NCI-H187 (cell line): ENCODE data around the gene KIF6.

Experiments used
- DNase-seq, 2 experiments: peaks; one replicate each; lab custom pipeline; 2025; lab: John Stamatoyannopoulos, UW

KIF6 gene

DNA sequence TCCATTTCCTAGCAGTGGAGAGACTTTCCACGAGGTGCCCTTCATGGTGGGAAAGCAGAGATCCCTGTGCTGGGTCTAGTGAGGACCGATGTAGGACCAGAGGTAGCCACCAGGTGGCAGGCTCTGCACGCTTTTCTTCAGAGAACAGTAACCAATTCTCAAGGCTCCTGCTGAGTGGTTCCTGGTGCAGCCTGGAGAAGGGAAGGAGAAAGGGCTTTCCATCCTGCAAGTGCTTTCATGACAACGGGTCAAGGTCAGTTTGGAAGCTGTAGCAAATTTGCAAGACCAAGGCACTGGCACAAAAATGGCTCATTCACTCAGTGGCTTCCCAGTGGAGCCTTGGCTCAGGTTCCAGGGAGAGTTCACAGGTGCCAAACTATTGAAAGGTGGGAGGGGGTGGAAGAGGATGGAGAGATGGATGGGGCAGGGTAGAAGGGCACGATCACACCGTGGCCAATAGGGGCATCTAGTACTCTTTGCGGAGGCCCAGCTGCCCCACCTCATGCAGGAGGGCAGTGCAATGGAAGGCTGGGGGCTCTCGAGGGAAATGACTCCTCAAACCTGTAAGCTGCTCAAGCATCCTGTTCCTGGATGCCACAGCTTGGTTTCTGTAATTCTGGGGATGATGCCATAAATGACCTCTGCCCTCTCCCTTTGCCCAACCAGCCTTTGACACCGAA, 377.2 kb downstream of the KIF6 start:
- DNase-seq = peak; percentile 55 to 75

- DNase-seq = peak; percentile 66 to 71
These were observed 378.0 kb downstream of the KIF6 start for GRCh38 chr6:39347206-39347605.

GRCh38 chr6:39344821-39345280, 380.4 kb downstream of the KIF6 start:
- DNase-seq = no peak

GRCh38 chr6:39343396-39343870, 381.8 kb downstream of the KIF6 start:
- DNase-seq = no peak

DNA sequence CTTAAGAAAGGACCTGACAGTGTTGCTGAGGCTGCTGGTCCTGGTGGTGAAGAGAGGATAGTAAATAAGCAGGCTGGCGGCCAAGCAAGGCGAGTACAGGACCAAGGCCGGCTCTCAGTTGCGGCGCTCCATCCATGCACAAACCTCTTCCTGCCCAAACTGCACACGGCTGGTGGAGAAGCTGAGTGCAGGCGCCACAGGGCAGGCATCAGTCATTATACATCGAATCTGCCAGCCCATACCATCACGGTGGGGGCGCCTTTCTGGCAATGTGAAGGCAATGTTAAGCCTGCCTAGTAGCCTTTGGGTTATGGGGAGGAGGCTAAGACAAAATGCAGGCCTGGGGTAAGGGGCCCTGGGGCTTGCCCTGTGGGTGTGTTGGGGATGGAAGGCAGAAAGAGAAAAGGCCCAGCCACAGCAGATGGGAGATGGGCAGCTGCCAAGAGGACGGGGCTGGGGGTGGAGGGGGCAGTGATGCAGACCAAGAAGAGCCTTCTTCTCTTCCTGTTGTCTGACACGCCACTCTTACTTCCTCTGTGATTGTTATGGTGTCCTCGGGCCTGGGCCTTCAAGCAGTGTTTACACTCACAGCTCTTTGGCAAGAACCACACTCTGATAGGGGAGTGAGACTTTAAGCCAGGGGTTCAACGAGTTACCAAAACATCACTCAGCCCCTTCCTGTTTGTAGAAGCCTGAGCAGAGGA, 382.4 kb downstream of the KIF6 start:
- peak; percentile 23 to 27 for DNase-seq

DNA sequence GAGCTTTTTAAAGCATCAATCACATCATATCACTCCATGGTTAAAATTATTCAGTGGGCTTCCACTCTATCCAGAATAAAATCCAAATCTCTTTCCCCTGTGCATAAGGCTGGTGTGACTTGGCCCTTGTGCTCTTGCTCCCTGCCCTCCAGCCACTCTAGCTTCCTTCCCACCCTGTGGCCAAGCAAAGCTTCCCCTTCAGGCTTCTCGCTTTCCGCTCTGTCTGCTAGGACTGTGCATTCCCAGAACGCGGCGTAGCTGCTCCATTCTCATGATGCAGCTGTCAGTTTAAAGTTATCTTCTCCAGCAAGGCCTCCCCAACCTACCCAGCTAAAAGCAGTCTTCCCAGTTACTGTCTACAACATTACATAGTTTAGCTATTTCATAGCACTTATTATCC, 383.3 kb downstream of the KIF6 start:
- no peak for DNase-seq

DNA sequence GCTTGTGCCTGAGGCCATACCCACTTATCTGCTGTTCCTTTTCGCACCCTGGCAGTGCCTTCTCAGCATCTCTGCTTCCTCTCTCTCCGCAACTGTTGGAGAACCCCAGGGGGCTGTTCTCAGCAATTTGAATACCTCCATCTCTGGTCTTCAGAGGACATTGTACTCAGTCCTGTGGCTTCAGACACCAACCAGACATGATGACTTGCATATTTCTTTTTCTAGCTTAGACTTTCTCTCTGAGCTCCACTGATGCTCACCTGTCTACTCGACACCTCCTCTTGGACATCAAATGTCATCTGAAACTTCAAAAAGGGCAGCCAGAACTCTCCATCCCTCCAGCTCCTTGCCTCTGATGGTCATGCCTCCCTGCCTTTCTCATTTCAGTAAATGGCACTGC, 383.9 kb downstream of the KIF6 start:
- no peak for DNase-seq

DNA sequence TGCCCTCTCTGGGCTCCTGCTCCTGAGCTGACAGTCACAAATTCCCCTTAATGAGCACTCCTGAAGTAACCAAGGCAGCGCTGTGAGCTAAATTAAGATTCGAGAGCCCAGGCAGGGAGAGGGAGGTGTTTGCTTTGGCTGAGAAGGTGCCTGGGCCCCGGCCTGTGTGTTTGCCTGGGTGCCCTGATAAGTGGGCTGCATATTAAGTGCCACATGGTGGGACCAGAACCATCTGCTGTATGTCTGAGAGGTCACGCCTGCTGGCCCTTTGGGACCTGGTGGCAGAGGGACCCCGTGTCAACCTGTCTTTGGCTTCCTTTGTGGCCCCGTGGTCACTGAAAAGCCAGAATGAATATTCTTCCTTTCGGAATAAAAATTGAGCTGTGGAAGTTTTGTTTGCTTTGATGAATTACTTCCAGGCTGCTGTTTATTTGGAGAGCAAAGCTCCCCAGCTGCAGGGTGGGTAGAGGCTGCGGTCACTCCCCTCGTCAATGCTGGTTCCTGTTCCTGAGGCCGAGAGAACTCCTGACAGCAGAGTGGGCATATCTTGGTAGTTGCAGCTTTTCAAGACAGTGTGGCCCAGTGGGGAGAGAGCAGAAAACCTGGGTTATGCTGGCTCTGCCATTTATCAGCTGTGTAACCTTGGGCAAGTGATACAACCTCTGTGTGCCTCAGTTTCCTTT, 385.2 kb downstream of the KIF6 start:
- DNase-seq = peak; percentile 62 to 84

DNA sequence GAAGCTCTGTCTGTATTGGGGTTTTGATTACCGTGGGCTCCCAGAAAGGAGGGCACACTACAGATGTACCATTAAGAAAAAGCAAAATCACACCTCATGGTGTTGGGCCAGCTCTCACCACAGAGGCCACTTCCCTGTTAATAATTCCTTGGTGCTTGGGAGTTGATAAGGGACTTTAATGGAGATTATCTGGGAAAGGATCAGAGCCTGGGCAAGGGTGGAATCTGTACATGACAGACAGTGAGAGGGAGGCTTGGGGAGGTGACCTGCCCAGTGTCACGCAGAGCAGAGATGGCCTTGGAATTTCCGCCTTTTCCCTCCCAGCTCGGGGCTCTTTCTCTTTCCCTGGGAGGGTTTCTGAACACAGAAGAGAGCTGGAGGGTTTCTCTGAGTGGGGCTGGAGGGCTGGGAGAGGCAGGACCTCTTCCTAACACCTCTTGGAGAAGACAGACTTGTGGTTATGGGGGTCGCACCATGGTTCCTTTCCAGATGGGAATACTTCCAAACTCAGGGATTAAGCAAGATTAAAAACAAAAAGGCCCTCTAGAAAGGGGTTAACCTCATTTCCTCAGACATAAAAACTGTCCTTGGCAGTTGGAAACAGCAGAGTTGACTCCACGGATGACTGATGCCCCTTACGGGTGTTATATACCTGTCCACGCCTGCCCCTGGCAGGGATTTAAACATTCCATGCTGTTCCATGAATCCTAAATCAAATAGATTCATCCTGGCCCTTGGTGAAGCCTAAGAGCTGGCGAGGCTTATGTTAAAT, 385.9 kb downstream of the KIF6 start:
- no peak for DNase-seq

- DNase-seq = no peak
These were observed 386.8 kb downstream of the KIF6 start for GRCh38 chr6:39338397-39338796.

- DNase-seq = no peak
These were observed 389.2 kb downstream of the KIF6 start for GRCh38 chr6:39335780-39336545.

DNA sequence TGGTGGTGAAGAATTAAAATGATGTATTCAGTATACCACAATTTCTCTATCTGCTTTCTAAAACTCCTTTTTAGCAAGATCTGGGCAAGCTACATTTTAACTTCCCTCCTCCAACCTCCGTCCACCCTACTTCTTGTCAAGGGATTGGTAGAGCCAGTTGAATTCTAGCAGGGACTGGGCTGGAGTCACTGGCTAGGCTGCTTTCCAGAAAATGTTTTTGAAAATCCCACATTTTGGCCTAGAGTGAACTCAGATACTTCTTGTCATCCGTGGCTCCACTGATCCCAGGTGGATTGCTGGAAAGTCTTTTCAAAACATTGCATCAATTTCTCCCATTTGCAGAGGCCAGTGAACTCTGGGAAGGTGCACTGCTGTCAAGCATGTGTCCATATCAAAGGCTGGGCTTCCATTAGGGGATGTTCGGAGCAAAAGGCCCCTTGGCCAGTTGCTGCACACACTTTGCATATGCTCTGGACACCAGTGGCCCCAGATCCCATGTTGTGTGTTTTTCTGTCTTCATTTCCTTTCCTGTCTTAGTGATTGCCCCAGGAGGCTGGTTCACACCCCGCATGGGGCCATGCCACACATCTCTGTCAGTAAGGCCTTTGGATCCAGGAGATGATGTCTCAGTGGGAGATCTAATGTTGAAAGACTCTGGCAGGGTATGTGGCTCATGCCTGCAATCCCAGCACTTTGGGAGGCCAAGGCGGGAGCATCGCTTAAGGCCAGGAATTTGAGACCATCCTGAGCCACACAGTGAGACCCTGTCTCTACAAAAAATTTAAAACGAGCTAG, 391.4 kb downstream of the KIF6 start:
- DNase-seq = no peak

DNA sequence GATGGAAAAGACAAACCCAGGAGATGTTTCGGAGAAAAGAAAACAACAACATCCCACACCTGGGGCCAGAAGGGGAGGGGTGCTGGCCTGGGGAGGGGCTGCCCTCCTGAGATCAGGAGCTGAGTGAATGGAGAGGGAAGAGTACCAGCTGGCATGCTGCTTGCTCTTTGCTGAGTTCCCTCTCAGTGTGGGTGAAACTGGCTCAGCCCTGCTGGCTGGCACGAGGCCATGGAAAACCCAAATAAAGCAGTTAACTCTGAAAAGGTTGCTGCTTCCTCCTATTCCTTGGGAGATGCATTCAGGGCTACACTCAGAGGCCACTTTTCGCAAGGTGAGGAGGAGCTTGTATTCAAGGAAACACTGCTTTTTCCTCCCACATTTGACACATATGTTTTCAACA, 394.7 kb downstream of the KIF6 start:
- DNase-seq = no peak

DNA sequence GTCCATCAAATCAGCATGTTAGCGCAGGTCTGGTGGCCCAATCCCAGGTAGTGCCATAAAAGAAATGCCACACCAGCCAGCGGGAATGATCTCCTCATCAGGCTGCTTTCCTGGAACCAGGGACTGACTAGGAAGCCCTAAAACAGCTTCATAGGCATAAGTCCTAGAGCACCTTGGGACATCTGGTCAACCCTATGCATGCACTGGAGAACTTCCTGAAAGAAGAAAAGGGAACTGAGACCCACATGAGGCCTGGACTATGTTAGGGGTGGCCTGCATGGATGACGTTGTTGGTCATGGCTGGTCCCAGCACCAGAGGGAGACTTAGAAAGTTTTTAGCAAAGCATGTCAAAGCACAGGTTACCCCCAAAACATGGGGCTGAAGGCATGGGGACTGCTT, 395.2 kb downstream of the KIF6 start:
- DNase-seq = no peak

DNA sequence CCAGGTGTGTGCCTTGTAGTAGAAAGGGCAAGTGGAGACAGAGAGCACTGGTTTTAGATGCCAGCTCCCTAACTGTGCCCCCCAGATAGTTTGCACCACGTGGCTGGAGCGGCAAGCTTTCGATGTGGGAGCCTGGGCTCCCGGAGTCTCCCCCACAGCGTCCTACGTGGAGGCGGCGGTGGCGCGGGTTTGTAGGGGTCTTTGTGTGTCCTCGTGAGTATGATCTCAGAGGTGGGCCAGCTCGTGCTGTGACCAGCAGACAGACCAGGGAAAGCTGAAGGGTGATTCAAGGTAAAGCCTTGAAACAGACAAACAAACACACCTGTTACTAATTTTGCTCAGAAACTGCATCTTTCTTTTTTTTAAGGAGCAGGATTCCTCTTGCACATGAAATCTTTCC, 397.1 kb downstream of the KIF6 start:
- DNase-seq = no peak

GRCh38 chr6:39327507-39327906, 397.7 kb downstream of the KIF6 start:
- no peak for DNase-seq

GRCh38 chr6:39322306-39322850, 402.8 kb downstream of the KIF6 start, which contains the start of gene KCNK16:
KCNK16 (minus strand) TSS chr6:39322702; CDS start chr6:39322540, 162 bp downstream.
- no peak for DNase-seq

DNA sequence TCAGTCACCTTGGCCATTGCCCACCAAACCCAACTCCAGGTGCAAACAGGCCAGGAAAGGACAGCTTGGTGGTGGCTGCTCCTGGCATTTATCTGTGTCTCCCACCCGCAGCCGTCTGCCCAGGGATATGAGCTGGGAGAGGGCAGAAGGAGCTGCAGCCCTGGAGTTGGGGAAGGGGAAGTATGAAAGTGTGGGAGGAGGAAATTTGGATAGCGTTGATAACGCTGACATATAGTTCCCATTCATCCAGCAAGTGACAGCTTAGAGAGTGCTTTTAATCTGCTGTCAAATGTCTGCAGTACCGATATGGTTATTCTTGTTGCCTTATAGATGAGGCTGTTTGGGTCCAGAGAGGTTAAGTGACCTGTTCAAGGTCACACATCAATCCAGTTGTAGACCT, 403.4 kb downstream of the KIF6 start:
- DNase-seq = no peak

DNA sequence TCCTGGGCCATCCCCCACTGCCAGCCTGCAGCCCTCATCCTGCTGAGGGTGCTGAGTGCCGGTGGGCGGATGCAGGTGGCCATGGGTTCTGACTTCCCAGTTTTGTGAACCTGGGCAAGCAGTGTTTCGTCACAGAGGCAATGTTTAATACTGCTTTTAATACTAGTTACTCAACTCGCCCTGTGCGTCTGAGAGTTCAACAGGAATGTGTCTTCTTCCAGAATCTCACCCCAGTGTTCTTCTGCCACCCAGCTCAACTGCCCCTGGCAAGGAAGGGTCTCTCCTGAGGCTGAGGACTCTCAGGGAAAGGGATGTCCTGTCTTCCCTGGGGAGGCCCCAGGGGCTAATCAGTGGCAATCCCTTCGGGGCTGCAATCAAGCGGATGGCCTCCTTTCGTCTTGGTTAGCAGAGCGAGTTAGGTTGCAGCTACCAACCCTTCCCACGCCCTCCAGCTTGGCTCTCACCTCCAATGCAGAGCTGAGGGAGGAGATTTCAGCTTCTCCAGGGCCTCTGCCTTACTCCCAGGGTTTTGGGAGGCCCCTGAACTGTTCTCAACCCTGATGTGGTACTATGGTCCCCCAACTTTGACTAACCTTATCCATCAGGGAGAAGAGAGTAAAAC, 404.7 kb downstream of the KIF6 start:
- no peak for DNase-seq
